WI38 (cell line): ENCODE measurements around the gene PPP4R3A.
"Not testable (repeated sequence)": the region's sequence is repeated elsewhere in the genome, so short reads cannot be mapped to it uniquely, and the experiment has no call there.

Experiments
- H3K4me3 ChIP-seq: 2 replicates; pipeline ENCODE4 v1.5.1; 2011; ENCODE audit warnings: low read depth, mild to moderate bottlenecking, control low read depth, low read length
- CTCF ChIP-seq: IDR thresholded peaks from 2 replicates; pipeline ENCODE4 v1.5.1; 2012; ENCODE audit warnings: low read depth, mild to moderate bottlenecking, control low read depth, low read length

The PPP4R3A gene

GRCh38 chr14:91536327-91536726 lies 26.2 kb upstream of the PPP4R3A start:
- H3K4me3 ChIP-seq = no peak overlapping the region
- TF ChIP-seq CTCF = no peak

GRCh38 chr14:91534059-91534458 lies 23.9 kb upstream of the PPP4R3A start:
- H3K4me3 ChIP-seq = not testable (repeated sequence)

GRCh38 chr14:91533623-91534022 lies 23.5 kb upstream of the PPP4R3A start:
- no peak for TF ChIP-seq CTCF

GRCh38 chr14:91523972-91524371 lies 13.9 kb upstream of the PPP4R3A start:
- no peak overlapping the region for H3K4me3 ChIP-seq
- TF ChIP-seq CTCF = no peak

More at GRCh38 chr14:91533623-91534022, 23.5 kb upstream of the PPP4R3A start:
- H3K4me3 ChIP-seq = no peak overlapping the region

- TF ChIP-seq CTCF = no peak
- no peak overlapping the region for H3K4me3 ChIP-seq
Measured at GRCh38 chr14:91521061-91521640, 11.0 kb upstream of the PPP4R3A start.

GRCh38 chr14:91520138-91520537 lies 10.0 kb upstream of the PPP4R3A start:
- no peak for TF ChIP-seq CTCF
- H3K4me3 ChIP-seq = no peak overlapping the region

- no peak for TF ChIP-seq CTCF
- no peak overlapping the region for H3K4me3 ChIP-seq
Measured at GRCh38 chr14:91519239-91520036, 9.3 kb upstream of the PPP4R3A start.
